GM19238 (cell line): ENCODE data around the gene CFHR1.
"Not testable (repeated sequence)": the region's sequence is repeated elsewhere in the genome, so short reads cannot be mapped to it uniquely, and the experiment has no call there.

ENCODE experiments used
- DNase-seq: peaks from one replicate; pipeline ENCODE4 v3.0.0; 2011; ENCODE audit warnings: low spot score; ENCODE audit not compliant: insufficient read length

CFHR1 gene

GRCh38 chr1:196819531-196819930 is at the start of gene CFHR1:
Gene CFHR1 (plus strand): TSS chr1:196819731. CDS start chr1:196819845, 114 bp downstream.
- DNase-seq: not testable (repeated sequence)

- DNase-seq: not testable (repeated sequence)
Observed at GRCh38 chr1:196769823-196770222, 49.7 kb upstream of the CFHR1 start.

GRCh38 chr1:196773713-196774112 is 45.8 kb upstream of the CFHR1 start:
- no peak for DNase-seq

- DNase-seq: no peak
Observed at GRCh38 chr1:196774175-196774574, 45.4 kb upstream of the CFHR1 start.

GRCh38 chr1:196774603-196775002 is 44.9 kb upstream of the CFHR1 start, which contains the start of gene CFHR3:
Gene CFHR3 (plus strand): TSS chr1:196774840. CDS start chr1:196774887, 47 bp downstream.
- DNase-seq: no peak

GRCh38 chr1:196777603-196778002 is 41.9 kb upstream of the CFHR1 start:
- no peak for DNase-seq

GRCh38 chr1:196779093-196779492 is 40.4 kb upstream of the CFHR1 start:
- no peak for DNase-seq

GRCh38 chr1:196791252-196791651 is 28.3 kb upstream of the CFHR1 start:
- DNase-seq: not testable (repeated sequence)

- not testable (repeated sequence) for DNase-seq
Observed at GRCh38 chr1:196794103-196794502, 25.4 kb upstream of the CFHR1 start.

- no peak for DNase-seq
Observed at GRCh38 chr1:196797891-196798290, 21.6 kb upstream of the CFHR1 start.

GRCh38 chr1:196801920-196802319 is 17.6 kb upstream of the CFHR1 start:
- not testable (repeated sequence) for DNase-seq

- DNase-seq: no peak
Observed at GRCh38 chr1:196808529-196809235, 10.8 kb upstream of the CFHR1 start.

GRCh38 chr1:196817442-196817841 is 2.1 kb upstream of the CFHR1 start:
- DNase-seq: not testable (repeated sequence)

GRCh38 chr1:196827860-196828259 is 8.3 kb downstream of the CFHR1 start:
- DNase-seq: not testable (repeated sequence)

- DNase-seq: not testable (repeated sequence)
Observed at GRCh38 chr1:196849613-196850492, 30.3 kb downstream of the CFHR1 start.

GRCh38 chr1:196856053-196856452 is 36.5 kb downstream of the CFHR1 start:
- no peak for DNase-seq

- DNase-seq: no peak
Observed at GRCh38 chr1:196857188-196857587, 37.7 kb downstream of the CFHR1 start.

GRCh38 chr1:196858811-196859210 is 39.3 kb downstream of the CFHR1 start:
- DNase-seq: no peak

GRCh38 chr1:196860323-196860884 is 40.9 kb downstream of the CFHR1 start:
- DNase-seq: no peak

- no peak for DNase-seq
Observed at GRCh38 chr1:196861429-196861828, 41.9 kb downstream of the CFHR1 start.

- DNase-seq: no peak
Observed at GRCh38 chr1:196866974-196867373, 47.4 kb downstream of the CFHR1 start.

- DNase-seq: no peak
Observed at GRCh38 chr1:196873385-196873784, 53.9 kb downstream of the CFHR1 start.
